Stimulated activated CD4-positive, alpha-beta T cell treated with anti-CD3 and anti-CD28 coated beads, Interleukin-2, amount 100 ng/mL, for 48 hours (primary cell): Measurements from ENCODE around the gene RALGPS1.

ENCODE experiments used
- DNase-seq, 2 donors: peaks; one replicate each; pipeline ENCODE4 v3.0.0-alpha.2; 2020

The RALGPS1 gene

GRCh38 chr9:127123064-127123890 is 208.7 kb downstream of the RALGPS1 start:
- DNase-seq: no peak

GRCh38 chr9:127124111-127124531 is 209.5 kb downstream of the RALGPS1 start:
- no peak for DNase-seq

GRCh38 chr9:127124792-127125191 is 210.2 kb downstream of the RALGPS1 start:
- no peak for DNase-seq

- no peak for DNase-seq
These were observed 212.4 kb downstream of the RALGPS1 start for GRCh38 chr9:127126971-127127370.

GRCh38 chr9:127128341-127129072 is 213.9 kb downstream of the RALGPS1 start:
- no peak for DNase-seq

GRCh38 chr9:127129073-127129717 is 214.6 kb downstream of the RALGPS1 start:
- no peak for DNase-seq

GRCh38 chr9:127129718-127130085 is 215.1 kb downstream of the RALGPS1 start:
- DNase-seq: no peak

- DNase-seq: no peak
These were observed 215.7 kb downstream of the RALGPS1 start for GRCh38 chr9:127130235-127130634.

- DNase-seq: no peak
These were observed 216.3 kb downstream of the RALGPS1 start for GRCh38 chr9:127130661-127131538.

GRCh38 chr9:127131871-127132270 is 217.3 kb downstream of the RALGPS1 start:
- no peak for DNase-seq

GRCh38 chr9:127132375-127132774 is 217.8 kb downstream of the RALGPS1 start:
- DNase-seq: no peak

GRCh38 chr9:127132921-127133647 is 218.5 kb downstream of the RALGPS1 start:
- no peak for DNase-seq

GRCh38 chr9:127133739-127134167 is 219.2 kb downstream of the RALGPS1 start:
- no peak for DNase-seq

- DNase-seq: no peak
These were observed 220.6 kb downstream of the RALGPS1 start for GRCh38 chr9:127135056-127135745.

- DNase-seq: no peak
These were observed 221.7 kb downstream of the RALGPS1 start for GRCh38 chr9:127136081-127136879.

- DNase-seq: no peak
These were observed 222.5 kb downstream of the RALGPS1 start for GRCh38 chr9:127136880-127137639.

GRCh38 chr9:127137640-127138360 is 223.2 kb downstream of the RALGPS1 start:
- no peak for DNase-seq

- DNase-seq: no peak
These were observed 223.9 kb downstream of the RALGPS1 start for GRCh38 chr9:127138444-127138843.
